Caco-2 (cell line): Measurements from ENCODE around the gene ARHGEF7. TPM values are rescaled to one million over a fixed set of nuclear protein-coding genes. Genes with fewer than 3 reads are reported as not detected.

Experiments used
- BruUV-seq: library from RNA; stranded (reverse); fragments of 400-500 nt; replicated peaks from 2 replicates; lab custom pipeline; 2021; lab: Mats Ljungman, UMichigan
- CTCF ChIA-PET: fragments of 300-600 bp; sonication (Branson Sonifier 250); formaldehyde crosslinking; loops from one replicate; lab custom pipeline; 2022; ENCODE audit warnings: antibody characterized with exemption; lab: Charles Lee
- POLR2A ChIA-PET: fragments of 300-600 bp; sonication (Branson Sonifier 250); formaldehyde crosslinking; loops from one replicate; lab custom pipeline; 2022; ENCODE audit warnings: antibody characterized with exemption; lab: Charles Lee
- DNase-seq, 2 experiments: peaks; one replicate each; pipeline versions ENCODE4 v3.0.0 to v3.0.0-alpha.2; 2020 to 2022
- H3K27me3 ChIP-seq: replicated peaks from 2 replicates; pipeline ENCODE4 v1.6.0; 2011; ENCODE audit warnings: low read length; ENCODE audit not compliant: control insufficient read depth, insufficient read depth
- H3K36me3 ChIP-seq: 2 replicates; pipeline ENCODE4 v1.5.1; 2011; ENCODE audit warnings: low read length; ENCODE audit not compliant: control insufficient read depth, insufficient read depth
- H3K4me1 ChIP-seq: fragments of 250-450 bp; sonication (Bioruptor Pico); 2 replicates; pipeline ENCODE4 v1.5.1; 2020; ENCODE audit warnings: mild to moderate bottlenecking
- H3K4me3 ChIP-seq: 2 replicates; pipeline ENCODE4 v1.5.1; 2011; ENCODE audit warnings: low read depth, mild to moderate bottlenecking, control low read depth, low read length
- H3K9me3 ChIP-seq: fragments of 250-450 bp; sonication (Bioruptor Pico); 2 replicates; pipeline ENCODE4 v1.5.1; 2020; ENCODE audit warnings: mild to moderate bottlenecking, moderate library complexity
- H3K27ac Mint-ChIP-seq: one replicate; pipeline ENCODE4 v1.8.0; 2022; ENCODE audit warnings: mixed read lengths; ENCODE audit not compliant: unreplicated experiment
- H3K27me3 Mint-ChIP-seq: one replicate; pipeline ENCODE4 v1.8.0; 2022; ENCODE audit warnings: mixed read lengths; ENCODE audit not compliant: insufficient read depth, unreplicated experiment
- H3K36me3 Mint-ChIP-seq: one replicate; pipeline ENCODE4 v1.8.0; 2022; ENCODE audit warnings: mild to moderate bottlenecking, mixed read lengths; ENCODE audit not compliant: insufficient read depth, unreplicated experiment
- H3K4me1 Mint-ChIP-seq: one replicate; pipeline ENCODE4 v1.8.0; 2022; ENCODE audit warnings: low read depth, mixed read lengths; ENCODE audit not compliant: unreplicated experiment
- H3K4me3 Mint-ChIP-seq: one replicate; pipeline ENCODE4 v1.8.0; 2022; ENCODE audit warnings: mild to moderate bottlenecking, moderate library complexity, mixed read lengths; ENCODE audit not compliant: unreplicated experiment
- H3K9me3 Mint-ChIP-seq: one replicate; pipeline ENCODE4 v1.8.0; 2022; ENCODE audit warnings: mixed read lengths; ENCODE audit not compliant: unreplicated experiment
- intact Hi-C: fragments of 100-400 bp; cut with micrococcal nuclease; formaldehyde crosslinking; loops from one replicate; pipeline ENCODE4 v1.10.0; 2022; ENCODE audit not compliant: unreplicated experiment
- total RNA-seq: library from RNA; stranded (reverse); gene quantifications from 2 replicates; pipeline ENCODE4 v1.2.3, GENCODE V29; 2022
- TF ChIP-seq, protein P1 (sequence below), 2 experiments: fragments of 200-600 bp in 1 of 2; IDR thresholded peaks; 1 replicate in 1 of 2; 2 replicates in 1 of 2; pipeline versions ENCODE4 v1.5.1 to v1.8.0; 2011 to 2022; ENCODE audit warnings: antibody characterized with exemption in 1 of 2, control low read depth in 1 of 2, inconsistent platforms in 1 of 2, low read depth in 1 of 2, low read length in 1 of 2, mild to moderate bottlenecking in 1 of 2, moderate library complexity in 1 of 2; ENCODE audit not compliant: insufficient read depth in 1 of 2, severe bottlenecking in 1 of 2, unreplicated experiment in 1 of 2

ARHGEF7 gene
- total RNA-seq, 1 experiment from 2014 or later: 60.5 TPM

DNA sequence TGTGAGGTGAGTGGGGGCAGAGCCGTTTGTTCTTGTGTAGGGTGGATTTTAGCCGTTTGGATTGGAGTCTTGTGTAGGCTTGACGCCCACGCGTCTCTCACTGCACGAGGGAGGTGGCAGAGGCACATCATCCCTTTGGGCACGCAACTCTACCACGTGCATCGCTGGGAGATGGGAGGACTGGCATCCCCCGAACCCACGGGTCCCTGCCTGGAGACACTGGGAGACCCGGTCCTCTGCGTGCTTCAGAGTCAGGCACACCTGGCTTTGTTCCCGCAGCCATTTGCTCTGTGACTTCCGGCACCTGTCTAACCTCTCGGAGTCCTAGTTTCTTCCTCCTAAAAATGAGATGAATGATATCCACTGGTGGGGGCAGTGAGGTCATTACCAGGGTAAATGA lies 6.4 kb downstream of the ARHGEF7 start:
- Mint-ChIP-seq H3K27ac (no peak overlapping the region), H3K9me3 (no peaks in the 10 kb centered on the region), H3K36me3 (no peaks in the 10 kb centered on the region), H3K4me3 (no peak overlapping the region), H3K4me1 (no peaks in the 10 kb centered on the region), H3K27me3 (peaks cover 27% of the 10 kb centered on the region)
- TF ChIP-seq, protein P1, sequence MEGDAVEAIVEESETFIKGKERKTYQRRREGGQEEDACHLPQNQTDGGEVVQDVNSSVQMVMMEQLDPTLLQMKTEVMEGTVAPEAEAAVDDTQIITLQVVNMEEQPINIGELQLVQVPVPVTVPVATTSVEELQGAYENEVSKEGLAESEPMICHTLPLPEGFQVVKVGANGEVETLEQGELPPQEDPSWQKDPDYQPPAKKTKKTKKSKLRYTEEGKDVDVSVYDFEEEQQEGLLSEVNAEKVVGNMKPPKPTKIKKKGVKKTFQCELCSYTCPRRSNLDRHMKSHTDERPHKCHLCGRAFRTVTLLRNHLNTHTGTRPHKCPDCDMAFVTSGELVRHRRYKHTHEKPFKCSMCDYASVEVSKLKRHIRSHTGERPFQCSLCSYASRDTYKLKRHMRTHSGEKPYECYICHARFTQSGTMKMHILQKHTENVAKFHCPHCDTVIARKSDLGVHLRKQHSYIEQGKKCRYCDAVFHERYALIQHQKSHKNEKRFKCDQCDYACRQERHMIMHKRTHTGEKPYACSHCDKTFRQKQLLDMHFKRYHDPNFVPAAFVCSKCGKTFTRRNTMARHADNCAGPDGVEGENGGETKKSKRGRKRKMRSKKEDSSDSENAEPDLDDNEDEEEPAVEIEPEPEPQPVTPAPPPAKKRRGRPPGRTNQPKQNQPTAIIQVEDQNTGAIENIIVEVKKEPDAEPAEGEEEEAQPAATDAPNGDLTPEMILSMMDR (IDR thresholded peaks at IDR 0.05; ENCODE audit: insufficient read depth in 1 of 2, low read depth in 1 of 2, low read length in 1 of 2, severe bottlenecking in 1 of 2, unreplicated experiment in 1 of 2): no peak
- Histone ChIP-seq H3K4me1 (no peaks in the 10 kb centered on the region; the same call in 1 of the 2 replicates), H3K4me3 (no peak overlapping the region), H3K9me3 (no peaks in the 10 kb centered on the region), H3K27me3 (no peaks in the 10 kb centered on the region), H3K36me3 (no peaks in the 10 kb centered on the region)
- ChIA-PET CTCF (no interaction called here), POLR2A (no interaction called here)
- no peak for DNase-seq
- BruUV-seq: no TSS peak
- intact Hi-C loops: no loop called here

DNA sequence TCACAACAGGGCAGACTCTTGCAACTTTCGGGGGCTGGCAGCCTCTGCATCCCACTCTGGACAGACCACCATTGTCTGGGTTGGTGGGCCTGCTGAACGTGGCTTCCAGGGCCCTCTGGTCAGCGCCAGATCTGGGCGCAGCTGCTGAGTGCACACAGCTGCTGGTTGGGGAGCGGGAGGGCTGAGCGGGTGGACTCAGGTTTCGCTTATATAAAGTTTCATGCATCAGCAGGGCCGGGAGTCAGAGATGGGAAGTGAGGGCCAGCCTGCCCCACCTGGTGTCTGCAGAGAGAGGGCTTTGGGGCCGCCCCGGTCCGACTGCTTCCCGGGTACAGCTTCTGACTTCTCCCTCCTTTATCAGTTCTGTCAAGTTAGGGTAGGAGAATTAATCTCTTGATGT lies 6.9 kb downstream of the ARHGEF7 start:
- intact Hi-C loops: no loop called here
- Mint-ChIP-seq H3K9me3 (no peaks in the 10 kb centered on the region), H3K4me3 (no peak overlapping the region), H3K27ac (no peak overlapping the region), H3K4me1 (no peaks in the 10 kb centered on the region), H3K36me3 (no peaks in the 10 kb centered on the region), H3K27me3 (peaks cover 27% of the 10 kb centered on the region)
- no TSS peak for BruUV-seq
- Histone ChIP-seq H3K4me3 (no peak overlapping the region), H3K9me3 (no peaks in the 10 kb centered on the region), H3K36me3 (no peaks in the 10 kb centered on the region), H3K27me3 (no peaks in the 10 kb centered on the region), H3K4me1 (peaks cover 4% of the 10 kb centered on the region; the same call in 1 of the 2 replicates)
- TF ChIP-seq, protein P1 (IDR thresholded peaks at IDR 0.05; ENCODE audit: insufficient read depth in 1 of 2, low read depth in 1 of 2, low read length in 1 of 2, severe bottlenecking in 1 of 2, unreplicated experiment in 1 of 2): no peak
- no peak for DNase-seq
- ChIA-PET CTCF (no interaction called here), POLR2A (no interaction called here)

DNA sequence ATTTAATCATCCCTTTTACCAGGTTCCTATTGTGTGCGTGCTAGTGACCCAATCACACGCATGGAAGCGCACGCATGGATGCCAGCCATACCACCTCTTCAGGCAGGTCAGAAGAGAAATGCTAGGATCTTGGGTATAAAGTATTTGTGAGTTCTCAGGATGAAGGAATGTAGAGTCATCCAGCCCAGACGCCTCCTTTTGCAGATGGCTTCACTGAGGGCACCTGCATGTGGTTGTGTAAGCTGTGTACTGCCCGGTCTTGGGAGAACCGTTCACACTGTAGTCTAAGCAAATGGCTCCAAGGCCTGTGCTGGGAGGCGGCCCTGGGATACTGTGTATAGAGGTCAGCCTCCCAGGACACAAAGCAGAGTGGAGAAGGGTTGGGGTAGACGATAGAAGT lies 7.5 kb downstream of the ARHGEF7 start:
- no peaks in the 10 kb centered on the region for H3K36me3 ChIP-seq
- Mint-ChIP-seq H3K36me3 (no peaks in the 10 kb centered on the region), H3K4me3 (no peak overlapping the region), H3K4me1 (no peaks in the 10 kb centered on the region), H3K27me3 (peaks cover 25% of the 10 kb centered on the region), H3K27ac (no peak overlapping the region), H3K9me3 (no peaks in the 10 kb centered on the region)
- ChIA-PET POLR2A (no interaction called here), CTCF (no interaction called here)
- intact Hi-C loops: no loop called here
- H3K4me1 ChIP-seq: peaks cover 4% of the 10 kb centered on the region; the same call in 1 of the 2 replicates
- no peak overlapping the region for H3K4me3 ChIP-seq
- TF ChIP-seq, protein P1 (IDR thresholded peaks at IDR 0.05; ENCODE audit: insufficient read depth in 1 of 2, low read depth in 1 of 2, low read length in 1 of 2, severe bottlenecking in 1 of 2, unreplicated experiment in 1 of 2): no peak
- H3K27me3 ChIP-seq: no peaks in the 10 kb centered on the region
- DNase-seq: no peak
- H3K9me3 ChIP-seq: no peaks in the 10 kb centered on the region
- BruUV-seq: no TSS peak
